Lower lobe of right lung (tissue), 2 donors: ENCODE results near the gene JOSD2. TPM values are rescaled to one million over a fixed set of nuclear protein-coding genes. Genes with fewer than 3 reads are reported as not detected.

Experiments used
- ATAC-seq, 2 donors: fragments of 200-7000 bp; cut with Tn5 transposase; one replicate each; pipeline ENCODE4 v1.9.1; 2020 to 2022; ENCODE audit warnings: mild to moderate bottlenecking in 2 of 2, moderate library complexity in 2 of 2
- DNase-seq: peaks from one replicate; pipeline ENCODE4 v3.0.0-alpha.2; 2020
- H3K27ac ChIP-seq: fragments of 200-600 bp; one replicate; pipeline ENCODE4 v1.8.0; 2022
- H3K27me3 ChIP-seq: fragments of 200-600 bp; one replicate; pipeline ENCODE4 v1.8.0; 2022; ENCODE audit warnings: low read depth
- H3K36me3 ChIP-seq: fragments of 200-600 bp; one replicate; pipeline ENCODE4 v1.8.0; 2022; ENCODE audit warnings: mild to moderate bottlenecking
- H3K4me1 ChIP-seq: fragments of 200-600 bp; one replicate; pipeline ENCODE4 v1.8.0; 2022
- H3K4me3 ChIP-seq: fragments of 200-600 bp; one replicate; pipeline ENCODE4 v1.8.0; 2022; ENCODE audit warnings: mild to moderate bottlenecking
- H3K9me3 ChIP-seq: fragments of 200-600 bp; one replicate; pipeline ENCODE4 v1.8.0; 2022
- intact Hi-C: fragments of 100-400 bp; cut with DNase I; formaldehyde crosslinking; loops from one replicate; pipeline ENCODE4 v1.11.0; 2022
- total RNA-seq: library from RNA; stranded (reverse); fragmentation: NEBNext Ultra II Directional; extraction: Animal tissue kit (Norgen Biotek cat#: 25700); gene quantifications from one replicate; pipeline ENCODE4 v1.2.1, GENCODE V29; 2021
- TF ChIP-seq, protein P1 (sequence below): fragments of 200-600 bp; IDR thresholded peaks from one replicate; pipeline ENCODE4 v1.8.0; 2022; ENCODE audit warnings: antibody characterized with exemption, mild to moderate bottlenecking
- donor health status: DM: no; HTN: yes; CAD: no; lungs with severe emphysema.

The JOSD2 gene
- total RNA-seq, 1 donor from 2014 or later, result 40.4 TPM

DNA sequence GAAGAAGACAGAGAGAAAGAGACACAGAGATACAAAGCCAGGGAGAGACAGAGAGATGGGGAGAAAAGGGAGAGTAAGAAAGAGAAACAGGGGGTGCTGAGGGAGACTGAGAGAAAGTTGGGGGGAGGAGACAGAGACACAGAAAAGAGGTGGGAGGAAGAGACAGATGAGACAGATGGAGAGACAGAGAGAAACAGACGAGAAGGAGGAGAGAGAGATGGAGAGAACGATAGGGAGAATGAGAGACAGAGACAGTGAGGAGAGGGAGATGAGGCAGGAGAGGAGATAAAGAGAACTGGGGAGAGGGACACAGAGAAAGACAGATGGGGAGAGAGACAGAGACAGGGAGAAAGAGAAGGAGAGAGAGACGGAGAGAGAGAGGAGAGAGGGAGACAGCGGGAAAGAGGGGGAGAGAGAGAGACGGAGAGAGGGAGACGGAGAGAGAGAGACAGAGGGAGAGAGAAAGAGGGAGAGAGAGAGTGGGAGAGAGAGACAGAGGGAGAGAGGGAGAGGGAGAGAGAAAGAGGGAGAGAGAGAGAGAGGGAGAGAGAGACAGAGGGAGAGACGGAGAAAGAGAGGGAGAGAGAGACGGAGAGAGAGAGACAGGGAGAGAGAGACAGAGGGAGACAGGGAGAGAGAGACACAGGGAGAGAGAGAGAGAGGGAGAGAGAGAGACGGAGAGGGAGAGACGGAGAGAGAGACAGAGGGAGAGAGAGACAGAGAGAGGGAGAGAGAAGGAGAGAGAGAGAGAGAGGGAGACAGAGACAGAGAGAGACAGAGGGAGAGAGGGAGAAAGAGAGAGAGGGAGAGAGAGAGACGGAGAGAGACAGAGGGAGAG, 12.6 kb downstream of the JOSD2 start:
- Histone ChIP-seq H3K27ac (no peak overlapping the region), H3K36me3 (no peaks in the 10 kb centered on the region), H3K9me3 (no peaks in the 10 kb centered on the region), H3K27me3 (no peaks in the 10 kb centered on the region), H3K4me1 (no peaks in the 10 kb centered on the region), H3K4me3 (no peak overlapping the region)
- DNase-seq, result no peak
- intact Hi-C loops, result no loop called here
- no peak for ATAC-seq
- TF ChIP-seq, protein P1, sequence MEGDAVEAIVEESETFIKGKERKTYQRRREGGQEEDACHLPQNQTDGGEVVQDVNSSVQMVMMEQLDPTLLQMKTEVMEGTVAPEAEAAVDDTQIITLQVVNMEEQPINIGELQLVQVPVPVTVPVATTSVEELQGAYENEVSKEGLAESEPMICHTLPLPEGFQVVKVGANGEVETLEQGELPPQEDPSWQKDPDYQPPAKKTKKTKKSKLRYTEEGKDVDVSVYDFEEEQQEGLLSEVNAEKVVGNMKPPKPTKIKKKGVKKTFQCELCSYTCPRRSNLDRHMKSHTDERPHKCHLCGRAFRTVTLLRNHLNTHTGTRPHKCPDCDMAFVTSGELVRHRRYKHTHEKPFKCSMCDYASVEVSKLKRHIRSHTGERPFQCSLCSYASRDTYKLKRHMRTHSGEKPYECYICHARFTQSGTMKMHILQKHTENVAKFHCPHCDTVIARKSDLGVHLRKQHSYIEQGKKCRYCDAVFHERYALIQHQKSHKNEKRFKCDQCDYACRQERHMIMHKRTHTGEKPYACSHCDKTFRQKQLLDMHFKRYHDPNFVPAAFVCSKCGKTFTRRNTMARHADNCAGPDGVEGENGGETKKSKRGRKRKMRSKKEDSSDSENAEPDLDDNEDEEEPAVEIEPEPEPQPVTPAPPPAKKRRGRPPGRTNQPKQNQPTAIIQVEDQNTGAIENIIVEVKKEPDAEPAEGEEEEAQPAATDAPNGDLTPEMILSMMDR, result no peak

- Histone ChIP-seq H3K9me3 (no peaks in the 10 kb centered on the region), H3K27me3 (no peaks in the 10 kb centered on the region), H3K4me3 (no peak overlapping the region), H3K4me1 (no peaks in the 10 kb centered on the region), H3K27ac (no peak overlapping the region), H3K36me3 (no peaks in the 10 kb centered on the region)
- peak; percentile 14 for DNase-seq
- ATAC-seq, result no peak
- intact Hi-C loops, result no loop called here
- TF ChIP-seq, protein P1, result no peak
Observed at GRCh38 chr19:50497022-50497405, 14.0 kb downstream of the JOSD2 start.

GRCh38 chr19:50496189-50497021, 14.6 kb downstream of the JOSD2 start:
- no peaks in the 10 kb centered on the region for H3K27me3 ChIP-seq
- TF ChIP-seq, protein P1, result no peak
- no peak overlapping the region for H3K27ac ChIP-seq
- peak; percentile 36 for DNase-seq
- intact Hi-C loops, result no loop called here
- no peaks in the 10 kb centered on the region for H3K9me3 ChIP-seq
- H3K4me3 ChIP-seq, result no peak overlapping the region
- no peaks in the 10 kb centered on the region for H3K36me3 ChIP-seq
- ATAC-seq, result no peak
- no peaks in the 10 kb centered on the region for H3K4me1 ChIP-seq

GRCh38 chr19:50495020-50495531, 15.9 kb downstream of the JOSD2 start:
- DNase-seq, result no peak
- no peaks in the 10 kb centered on the region for H3K4me1 ChIP-seq
- H3K27ac ChIP-seq, result no peak overlapping the region
- no peaks in the 10 kb centered on the region for H3K36me3 ChIP-seq
- TF ChIP-seq, protein P1, result no peak
- no peaks in the 10 kb centered on the region for H3K27me3 ChIP-seq
- no peaks in the 10 kb centered on the region for H3K9me3 ChIP-seq
- no peak overlapping the region for H3K4me3 ChIP-seq
- intact Hi-C loops, result no loop called here
- no peak for ATAC-seq

DNA sequence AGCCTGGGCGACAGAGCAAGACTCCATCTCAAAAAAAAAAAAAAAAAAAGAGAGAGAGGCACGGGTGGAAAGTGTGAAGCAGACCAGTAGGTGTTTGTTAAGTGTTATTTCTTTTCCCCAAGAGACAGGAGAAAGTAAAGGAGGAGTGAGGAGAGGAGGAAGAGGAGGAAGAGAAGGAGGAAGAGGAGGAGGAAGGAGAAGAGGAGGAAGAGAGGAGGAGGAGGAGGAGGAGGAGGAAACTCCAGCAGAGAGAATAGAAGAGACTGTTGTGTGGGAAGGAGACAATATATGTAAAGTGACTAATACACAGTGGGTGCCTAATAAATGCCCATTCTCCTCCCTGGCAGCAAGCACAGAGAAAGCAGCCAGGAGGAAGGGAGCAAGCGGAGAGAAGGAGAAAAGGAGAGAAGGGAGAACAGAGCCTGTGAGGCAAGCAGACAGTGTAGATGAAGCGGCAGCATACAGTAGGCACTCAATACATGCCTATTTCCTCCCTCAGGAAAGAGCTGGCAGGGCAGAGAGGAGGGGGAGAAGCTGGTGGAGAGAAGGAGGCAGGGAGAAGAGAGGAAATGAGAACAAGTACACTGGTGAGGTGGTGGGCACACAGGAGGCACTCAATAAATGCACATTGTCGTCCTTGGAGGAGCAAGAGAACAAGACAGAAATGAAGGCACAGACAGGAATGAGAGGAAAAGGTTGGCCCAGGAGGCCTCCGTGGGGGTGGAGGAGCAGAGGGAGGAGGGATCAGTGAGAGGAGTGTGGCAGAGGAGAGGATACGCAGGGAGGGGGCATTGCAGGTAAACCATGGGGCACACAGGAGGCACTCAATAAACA, 16.6 kb downstream of the JOSD2 start:
- TF ChIP-seq, protein P1, result no peak
- H3K36me3 ChIP-seq, result no peaks in the 10 kb centered on the region
- no peaks in the 10 kb centered on the region for H3K9me3 ChIP-seq
- no peaks in the 10 kb centered on the region for H3K27me3 ChIP-seq
- DNase-seq (no peak), ATAC-seq (no peak)
- no peak overlapping the region for H3K4me3 ChIP-seq
- H3K4me1 ChIP-seq, result no peaks in the 10 kb centered on the region
- intact Hi-C loops, result no loop called here
- no peak overlapping the region for H3K27ac ChIP-seq
